ENCODE measurements around the gene MOXD1. TPM values are rescaled to one million over a fixed set of nuclear protein-coding genes. Genes with fewer than 3 reads are reported as not detected.

MOXD1 gene
- total and polyA plus RNA-seq, 8 donors = 40.3 to 106 (median 57.1) TPM

DNA sequence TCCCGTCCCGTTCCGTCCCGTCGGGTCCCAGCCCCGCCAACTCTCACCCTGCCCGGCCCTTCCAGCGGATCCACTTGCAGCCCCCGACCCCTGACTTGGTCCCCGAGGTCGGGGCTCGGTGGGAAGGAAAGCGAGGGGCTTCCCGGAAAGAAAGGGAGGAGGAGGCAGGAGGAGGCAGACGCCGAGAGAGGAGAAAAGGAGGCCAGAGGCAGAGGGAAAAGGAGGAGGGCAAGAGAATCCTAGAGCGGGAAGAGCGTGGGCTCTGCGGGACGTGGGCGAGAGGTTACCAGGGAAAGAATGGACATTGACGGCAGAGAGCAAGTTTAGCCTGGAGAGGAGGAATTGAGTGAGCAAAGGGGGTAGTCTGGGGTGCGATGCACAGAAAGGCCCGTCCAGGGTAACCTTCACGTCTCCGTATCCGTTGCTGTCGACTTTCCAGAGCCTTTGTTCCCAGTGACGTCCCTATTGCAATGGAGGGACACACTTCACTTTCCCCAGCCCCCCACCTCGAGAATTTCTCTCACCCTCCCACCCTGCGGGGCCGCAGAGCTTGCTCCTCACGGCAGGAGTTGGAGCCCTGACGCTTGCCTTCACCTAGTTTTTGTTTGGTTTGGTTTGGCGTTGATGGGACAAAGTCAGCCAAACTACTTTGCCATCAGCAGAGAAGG is 477 bp upstream of the MOXD1 start:
- H3K27ac ChIP-seq = peak overlapping the region in 1 of 2 donors; percentile 69
- intact Hi-C loops (cut with DNase I) = no loop called here

DNA sequence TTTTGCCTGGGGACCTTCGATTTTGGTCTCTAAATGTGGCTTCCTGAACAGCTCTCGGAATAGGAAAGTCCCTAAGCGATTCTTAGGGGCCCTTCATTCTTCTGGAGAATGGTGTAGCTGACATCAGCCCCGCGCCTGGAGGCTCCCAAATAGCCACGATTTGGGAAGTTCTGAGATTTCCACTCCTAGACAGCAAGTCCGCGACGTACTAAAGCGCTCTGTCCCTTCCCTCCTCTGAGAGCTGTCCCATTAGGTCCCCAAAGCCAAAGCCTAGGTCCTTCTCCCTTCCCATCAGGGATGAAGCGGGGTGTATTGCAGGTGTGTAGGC is 756 bp downstream of the MOXD1 start:
- Histone ChIP-seq H3K9me3 (peaks cover 0 to 4% of the 10 kb centered on the region in 2 donors), H3K4me1 (peaks cover 0 to 6% of the 10 kb centered on the region in 2 donors), H3K27ac (peak overlapping the region in 1 of 2 donors; percentile 82), H3K4me3 (peak overlapping the region; percentile 51 to 67), H3K27me3 (peaks cover 24 to 70% of the 10 kb centered on the region in 2 donors), H3K36me3 (no peaks in the 10 kb centered on the region)
- peak; percentile 9 for ATAC-seq
- no peak for DNase-seq
- intact Hi-C loops (cut with DNase I) = no loop called here
- TF ChIP-seq, protein P1, sequence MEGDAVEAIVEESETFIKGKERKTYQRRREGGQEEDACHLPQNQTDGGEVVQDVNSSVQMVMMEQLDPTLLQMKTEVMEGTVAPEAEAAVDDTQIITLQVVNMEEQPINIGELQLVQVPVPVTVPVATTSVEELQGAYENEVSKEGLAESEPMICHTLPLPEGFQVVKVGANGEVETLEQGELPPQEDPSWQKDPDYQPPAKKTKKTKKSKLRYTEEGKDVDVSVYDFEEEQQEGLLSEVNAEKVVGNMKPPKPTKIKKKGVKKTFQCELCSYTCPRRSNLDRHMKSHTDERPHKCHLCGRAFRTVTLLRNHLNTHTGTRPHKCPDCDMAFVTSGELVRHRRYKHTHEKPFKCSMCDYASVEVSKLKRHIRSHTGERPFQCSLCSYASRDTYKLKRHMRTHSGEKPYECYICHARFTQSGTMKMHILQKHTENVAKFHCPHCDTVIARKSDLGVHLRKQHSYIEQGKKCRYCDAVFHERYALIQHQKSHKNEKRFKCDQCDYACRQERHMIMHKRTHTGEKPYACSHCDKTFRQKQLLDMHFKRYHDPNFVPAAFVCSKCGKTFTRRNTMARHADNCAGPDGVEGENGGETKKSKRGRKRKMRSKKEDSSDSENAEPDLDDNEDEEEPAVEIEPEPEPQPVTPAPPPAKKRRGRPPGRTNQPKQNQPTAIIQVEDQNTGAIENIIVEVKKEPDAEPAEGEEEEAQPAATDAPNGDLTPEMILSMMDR (IDR thresholded peaks at IDR 0.05) = no peak

More for the DNA sequence above, 477 bp upstream of the MOXD1 start:
- DNase-seq (peak in 2 of 4 donors; percentile 26 to 73), ATAC-seq (peak; percentile 4)
- no peaks in the 10 kb centered on the region for H3K36me3 ChIP-seq
- no peaks in the 10 kb centered on the region for H3K9me3 ChIP-seq
- peaks cover 24 to 70% of the 10 kb centered on the region in 2 donors for H3K27me3 ChIP-seq
- TF ChIP-seq, protein P1 (IDR thresholded peaks at IDR 0.05) = no peak
- H3K4me1 ChIP-seq = peaks cover 0 to 6% of the 10 kb centered on the region in 2 donors
- H3K4me3 ChIP-seq = peak overlapping the region; percentile 51 to 67

DNA sequence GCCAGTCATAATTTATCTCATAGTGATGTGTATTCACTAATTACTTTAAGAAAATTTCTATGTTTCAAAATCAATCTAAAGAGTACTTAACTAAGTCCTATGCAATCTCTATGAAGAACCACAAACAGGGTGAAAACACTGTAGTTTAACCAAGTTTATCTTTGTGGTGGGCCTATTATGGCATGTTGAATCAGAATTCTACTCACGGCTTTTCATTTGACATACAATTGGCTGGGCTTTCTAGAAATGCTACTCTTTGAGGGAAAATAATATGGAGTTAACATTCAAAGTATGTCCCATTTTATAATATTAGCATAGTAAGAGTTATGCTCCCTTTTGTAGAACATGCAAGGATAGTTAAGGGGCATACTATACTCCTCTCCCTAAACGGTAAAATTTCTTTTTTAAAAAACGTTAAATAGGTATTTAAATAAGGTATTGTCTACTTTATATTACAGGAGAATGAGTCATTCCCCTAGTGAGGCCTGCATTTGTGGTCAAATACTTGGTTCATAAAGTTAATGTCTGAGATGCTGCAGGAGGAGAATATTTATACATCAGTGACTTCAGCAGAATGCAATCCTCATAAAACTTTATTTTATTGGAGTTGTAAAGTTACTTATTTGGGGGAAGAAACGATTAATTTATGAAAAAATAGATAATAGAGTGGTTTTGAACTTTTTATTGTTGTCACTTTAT is 1.8 kb downstream of the MOXD1 start:
- H3K27ac ChIP-seq = peak overlapping the region in 1 of 2 donors; percentile 82
- peak overlapping the region in 1 of 2 donors; percentile 51 for H3K4me3 ChIP-seq
- peaks cover 0 to 6% of the 10 kb centered on the region in 2 donors for H3K4me1 ChIP-seq
- peaks cover 0 to 14% of the 10 kb centered on the region in 2 donors for H3K9me3 ChIP-seq
- intact Hi-C loops (cut with DNase I) = no loop called here
- DNase-seq (no peak), ATAC-seq (no peak)
- no peaks in the 10 kb centered on the region for H3K36me3 ChIP-seq
- TF ChIP-seq, protein P1 (IDR thresholded peaks at IDR 0.05) = no peak
- H3K27me3 ChIP-seq = peaks cover 24 to 60% of the 10 kb centered on the region in 2 donors

DNA sequence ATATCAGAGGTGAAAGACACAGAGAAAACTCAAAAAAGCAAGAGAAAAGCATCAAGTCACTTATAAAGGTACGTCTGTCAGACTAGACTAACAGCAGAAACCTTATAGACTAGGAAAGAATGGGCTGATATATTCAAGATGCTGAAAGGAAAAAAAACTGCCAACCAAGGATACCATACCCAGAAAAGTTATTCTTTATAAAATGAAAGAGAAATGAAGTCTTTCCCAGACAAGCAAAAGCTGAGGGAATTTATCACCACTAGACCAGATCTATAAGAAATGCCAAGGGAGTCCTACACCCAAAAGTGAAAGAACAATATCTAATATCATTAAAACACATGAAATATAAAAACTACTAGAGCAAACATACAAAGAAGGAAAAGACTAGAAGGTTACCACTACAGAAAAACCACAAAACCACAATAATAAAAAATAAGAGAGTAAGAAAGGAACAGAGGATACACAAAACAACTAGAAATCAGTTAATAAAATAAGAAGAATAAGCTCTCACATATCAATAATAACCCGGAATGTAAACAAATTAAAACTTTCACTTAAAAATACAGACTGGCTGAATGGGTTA is 6.2 kb downstream of the MOXD1 start:
- H3K4me1 ChIP-seq = no peaks in the 10 kb centered on the region
- DNase-seq = no peak
- peaks cover 6 to 17% of the 10 kb centered on the region in 2 donors for H3K27me3 ChIP-seq
- peaks cover 0 to 26% of the 10 kb centered on the region in 2 donors for H3K9me3 ChIP-seq
- no peak overlapping the region for H3K4me3 ChIP-seq
- intact Hi-C loops (cut with DNase I) = no loop called here
- no peaks in the 10 kb centered on the region for H3K36me3 ChIP-seq
- TF ChIP-seq, protein P1 (IDR thresholded peaks at IDR 0.05) = no peak
- no peak for ATAC-seq
- H3K27ac ChIP-seq = no peak overlapping the region

GRCh38 chr6:132392792-132393191 is 8.5 kb downstream of the MOXD1 start:
- TF ChIP-seq, protein P1 (IDR thresholded peaks at IDR 0.05) = no peak
- Histone ChIP-seq H3K4me1 (no peaks in the 10 kb centered on the region), H3K27me3 (no peaks in the 10 kb centered on the region), H3K4me3 (no peak overlapping the region), H3K9me3 (peaks cover 0 to 26% of the 10 kb centered on the region in 2 donors), H3K27ac (peak overlapping the region in 1 of 2 donors; percentile 50), H3K36me3 (no peaks in the 10 kb centered on the region)
- ATAC-seq (no peak), DNase-seq (no peak)
- intact Hi-C loops (cut with DNase I) = no loop called here
